ENCODE data around the gene ATP13A2.

Gene ATP13A2, protein sequence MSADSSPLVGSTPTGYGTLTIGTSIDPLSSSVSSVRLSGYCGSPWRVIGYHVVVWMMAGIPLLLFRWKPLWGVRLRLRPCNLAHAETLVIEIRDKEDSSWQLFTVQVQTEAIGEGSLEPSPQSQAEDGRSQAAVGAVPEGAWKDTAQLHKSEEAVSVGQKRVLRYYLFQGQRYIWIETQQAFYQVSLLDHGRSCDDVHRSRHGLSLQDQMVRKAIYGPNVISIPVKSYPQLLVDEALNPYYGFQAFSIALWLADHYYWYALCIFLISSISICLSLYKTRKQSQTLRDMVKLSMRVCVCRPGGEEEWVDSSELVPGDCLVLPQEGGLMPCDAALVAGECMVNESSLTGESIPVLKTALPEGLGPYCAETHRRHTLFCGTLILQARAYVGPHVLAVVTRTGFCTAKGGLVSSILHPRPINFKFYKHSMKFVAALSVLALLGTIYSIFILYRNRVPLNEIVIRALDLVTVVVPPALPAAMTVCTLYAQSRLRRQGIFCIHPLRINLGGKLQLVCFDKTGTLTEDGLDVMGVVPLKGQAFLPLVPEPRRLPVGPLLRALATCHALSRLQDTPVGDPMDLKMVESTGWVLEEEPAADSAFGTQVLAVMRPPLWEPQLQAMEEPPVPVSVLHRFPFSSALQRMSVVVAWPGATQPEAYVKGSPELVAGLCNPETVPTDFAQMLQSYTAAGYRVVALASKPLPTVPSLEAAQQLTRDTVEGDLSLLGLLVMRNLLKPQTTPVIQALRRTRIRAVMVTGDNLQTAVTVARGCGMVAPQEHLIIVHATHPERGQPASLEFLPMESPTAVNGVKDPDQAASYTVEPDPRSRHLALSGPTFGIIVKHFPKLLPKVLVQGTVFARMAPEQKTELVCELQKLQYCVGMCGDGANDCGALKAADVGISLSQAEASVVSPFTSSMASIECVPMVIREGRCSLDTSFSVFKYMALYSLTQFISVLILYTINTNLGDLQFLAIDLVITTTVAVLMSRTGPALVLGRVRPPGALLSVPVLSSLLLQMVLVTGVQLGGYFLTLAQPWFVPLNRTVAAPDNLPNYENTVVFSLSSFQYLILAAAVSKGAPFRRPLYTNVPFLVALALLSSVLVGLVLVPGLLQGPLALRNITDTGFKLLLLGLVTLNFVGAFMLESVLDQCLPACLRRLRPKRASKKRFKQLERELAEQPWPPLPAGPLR

GRCh38 chr1:17011439-17012307 lies at the start of gene ATP13A2:
ATP13A2 (minus strand) TSS chr1:17011928; CDS start chr1:17011738, 190 bp downstream.
- DNase-seq: peak; percentile 81

GRCh38 chr1:17061486-17061885 lies 49.8 kb upstream of the ATP13A2 start:
- no peak for DNase-seq

GRCh38 chr1:17060306-17060749 lies 48.6 kb upstream of the ATP13A2 start:
- DNase-seq: no peak

GRCh38 chr1:17059391-17060305 lies 47.9 kb upstream of the ATP13A2 start:
- peak; percentile 69 for DNase-seq

DNA sequence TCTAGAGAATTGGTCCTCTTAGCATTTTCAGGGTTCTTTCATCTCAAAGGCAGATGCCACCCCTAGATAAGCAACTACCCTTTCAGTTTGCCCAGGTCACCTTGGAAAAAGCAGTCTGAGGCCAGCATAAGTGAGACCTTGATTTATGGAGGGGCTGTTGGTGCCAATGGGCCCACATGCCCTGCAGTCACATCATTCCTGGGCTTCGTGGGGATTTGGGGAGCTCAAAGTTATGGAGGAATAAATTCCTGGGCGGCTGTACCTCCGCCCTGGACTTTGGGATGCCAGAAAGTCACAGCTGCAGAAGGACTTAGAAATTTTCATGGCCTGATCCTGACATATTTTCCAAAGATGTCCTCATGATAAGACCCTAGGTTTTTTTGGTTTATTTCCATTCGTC lies 44.8 kb upstream of the ATP13A2 start:
- no peak for DNase-seq

- no peak for DNase-seq
These were observed 44.1 kb upstream of the ATP13A2 start for GRCh38 chr1:17055801-17056200.

DNA sequence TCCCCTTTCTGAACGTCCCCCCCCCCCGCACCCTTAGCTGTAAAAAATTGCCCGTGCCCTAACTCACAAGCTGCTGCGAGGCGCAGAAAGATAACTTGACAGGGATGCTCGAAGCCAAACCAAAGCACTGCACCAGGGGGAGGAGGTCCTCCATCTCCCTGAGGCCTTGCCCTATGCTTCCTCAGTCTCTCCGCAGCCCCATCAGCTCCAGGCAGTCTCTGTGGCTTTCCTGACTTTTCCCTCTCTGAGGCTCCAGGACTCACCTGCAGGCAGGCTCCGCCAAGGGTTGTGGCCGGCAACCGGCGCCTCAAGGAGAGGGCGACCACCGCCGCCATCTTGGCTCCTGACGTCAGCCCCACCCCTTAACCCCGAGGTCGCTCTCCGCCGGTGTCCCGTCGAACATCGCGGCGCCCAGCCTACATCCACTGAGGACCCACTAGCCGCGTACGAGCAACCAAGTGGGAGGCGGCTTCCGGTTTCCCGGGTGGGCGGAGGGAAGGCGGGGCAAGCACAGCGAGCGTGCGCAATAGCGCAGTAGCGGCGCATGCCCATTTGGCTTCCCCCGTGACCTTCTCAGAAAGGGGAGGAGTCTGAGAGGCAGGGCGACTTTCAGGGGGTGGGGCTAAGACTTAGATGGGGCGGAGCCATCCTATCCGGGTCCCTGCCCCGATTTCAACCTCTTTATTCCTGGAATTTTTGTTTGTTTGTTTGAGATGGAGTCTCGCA lies 42.1 kb upstream of the ATP13A2 start, which contains the start of gene SDHB:
Gene SDHB (minus strand): TSS at position 348 of the 726 bp plus-strand sequence. CDS start 13 bp downstream, at position 335.
- peak; percentile 99 for DNase-seq

DNA sequence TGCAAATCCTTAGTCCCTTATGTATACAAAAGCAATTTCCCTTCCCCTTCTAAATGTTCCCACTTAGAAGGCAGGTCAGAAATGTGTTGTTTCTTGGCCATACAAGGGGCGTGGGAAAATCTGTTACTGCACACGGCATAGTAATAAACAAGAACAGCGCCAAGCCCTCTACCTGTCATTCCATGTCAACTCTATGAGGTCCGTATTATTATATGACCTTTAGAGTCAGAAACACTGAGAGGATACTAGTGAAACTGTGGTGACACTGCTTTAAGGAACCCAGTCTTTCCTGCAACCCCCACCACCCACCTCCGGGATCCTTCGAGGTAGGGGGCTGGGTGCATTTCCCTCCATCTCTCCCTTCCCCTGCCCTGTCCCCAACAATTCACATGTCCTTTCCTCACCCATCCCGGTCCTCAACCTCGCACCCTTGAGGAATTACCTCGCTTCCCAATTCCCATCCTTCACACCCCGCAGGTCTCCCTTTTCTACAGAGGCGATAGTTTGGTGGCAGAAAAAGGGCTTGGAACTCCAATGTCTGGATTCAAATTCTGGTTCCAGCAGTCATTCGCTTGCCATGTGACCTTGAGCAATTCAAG lies 41.5 kb upstream of the ATP13A2 start:
- DNase-seq: no peak

GRCh38 chr1:17052641-17053040 lies 40.9 kb upstream of the ATP13A2 start:
- DNase-seq: no peak

- DNase-seq: no peak
These were observed 40.3 kb upstream of the ATP13A2 start for GRCh38 chr1:17052038-17052437.

DNA sequence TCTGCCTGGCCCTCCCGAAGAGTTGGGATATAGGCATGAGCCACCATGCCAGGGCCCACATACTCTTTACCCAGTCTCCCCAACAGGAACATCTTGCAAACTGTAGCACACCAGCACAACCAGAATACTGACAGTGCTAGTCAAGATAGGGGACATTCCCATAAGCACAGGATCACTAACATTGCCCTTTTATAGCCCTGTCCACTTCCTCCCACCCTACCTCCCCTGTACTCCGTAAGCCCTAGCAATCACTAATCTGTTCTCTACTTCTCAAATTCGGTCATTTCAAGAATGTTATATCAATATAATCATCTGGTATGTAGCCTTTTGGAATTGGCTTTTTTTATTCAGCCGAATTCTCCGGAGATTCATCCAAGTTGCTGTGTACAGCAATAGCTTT lies 36.2 kb upstream of the ATP13A2 start:
- DNase-seq: no peak

DNA sequence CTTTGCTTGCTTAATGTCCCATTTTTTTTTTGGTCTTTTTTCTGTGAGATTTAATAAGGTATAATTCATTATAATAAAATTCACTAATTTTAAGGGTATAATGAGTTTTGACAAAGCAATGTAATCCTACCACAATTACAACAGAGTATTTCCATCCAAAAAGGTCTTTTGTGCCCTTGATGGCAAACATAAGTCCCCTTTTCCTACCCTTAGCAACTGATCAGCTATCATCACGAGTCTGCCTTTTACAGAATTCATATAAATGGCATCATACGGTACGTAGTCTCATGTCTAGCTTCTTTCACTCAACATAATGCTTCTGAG lies 34.6 kb upstream of the ATP13A2 start:
- DNase-seq: no peak

DNA sequence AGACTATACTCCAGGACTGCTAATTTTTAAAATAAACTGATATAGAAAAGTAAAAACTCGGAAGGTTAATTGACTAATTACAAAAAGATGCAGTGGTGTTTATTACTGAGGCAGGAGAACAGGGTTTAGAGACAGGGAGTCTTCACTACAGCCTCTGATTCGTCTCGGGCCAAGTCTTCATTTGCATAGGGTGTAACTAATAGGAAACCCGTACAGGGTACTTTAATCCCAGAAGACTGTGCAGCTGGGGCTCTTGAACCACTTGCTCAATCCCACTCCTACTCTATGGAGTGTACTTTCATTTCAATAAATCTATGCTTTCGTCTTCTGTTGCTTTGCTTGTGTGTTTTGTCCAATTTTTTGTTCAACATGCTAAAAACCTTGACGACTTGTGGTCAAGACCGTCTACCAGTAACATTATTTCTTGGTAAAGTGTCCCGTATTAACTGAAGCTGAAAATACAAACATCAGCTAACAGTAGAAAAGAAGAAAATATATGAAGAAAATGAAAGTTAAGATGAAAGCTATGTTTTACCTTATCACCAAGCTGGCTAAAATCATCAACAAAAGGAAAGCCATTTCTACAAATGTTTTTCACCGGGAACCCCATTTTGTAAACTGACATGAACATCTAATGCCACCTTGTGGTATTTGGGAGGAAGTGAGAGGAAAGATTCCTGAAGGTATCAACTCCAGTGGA lies 34.1 kb upstream of the ATP13A2 start:
- peak; percentile 54 for DNase-seq

- no peak for DNase-seq
These were observed 33.4 kb upstream of the ATP13A2 start for GRCh38 chr1:17045150-17045549.

GRCh38 chr1:17043676-17044075 lies 31.9 kb upstream of the ATP13A2 start:
- DNase-seq: no peak

- no peak for DNase-seq
These were observed 28.4 kb upstream of the ATP13A2 start for GRCh38 chr1:17040135-17040534.

DNA sequence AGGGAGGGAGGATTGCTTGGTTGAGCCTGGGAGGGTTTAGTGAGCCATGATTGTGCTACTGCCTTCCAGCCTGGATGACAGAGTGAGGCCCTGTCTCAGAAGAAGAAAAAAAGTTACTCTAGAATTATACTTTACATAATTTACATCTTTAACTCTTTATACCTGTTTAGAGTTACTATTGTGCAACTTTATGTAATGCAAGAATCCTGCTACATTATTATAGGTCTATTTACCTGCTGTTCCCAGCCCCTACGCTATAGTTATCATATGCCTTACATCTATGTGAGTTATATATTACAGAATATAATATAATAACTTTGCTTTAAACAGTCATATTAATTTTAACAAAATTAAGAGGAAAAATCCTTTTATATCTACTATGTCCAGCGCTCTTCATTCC lies 27.8 kb upstream of the ATP13A2 start:
- DNase-seq: no peak

DNA sequence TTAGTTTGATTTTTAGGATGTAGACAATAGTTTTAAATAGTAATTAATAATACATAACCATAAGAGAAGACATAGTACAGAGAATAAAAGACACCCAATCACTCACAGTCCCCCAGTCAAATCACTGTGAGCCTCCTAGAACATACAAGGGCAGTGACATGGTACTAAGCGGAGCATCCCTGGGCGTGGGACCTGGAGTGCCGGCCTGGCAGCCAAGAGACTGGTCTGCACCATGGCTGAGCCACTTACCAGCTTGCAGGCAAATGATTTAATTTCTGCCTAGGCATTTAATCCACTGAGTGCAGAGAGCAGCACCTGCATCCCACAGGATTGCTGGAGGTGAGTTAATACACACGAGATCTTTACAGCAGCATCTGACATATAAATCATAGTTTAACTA lies 21.8 kb upstream of the ATP13A2 start:
- DNase-seq: no peak

DNA sequence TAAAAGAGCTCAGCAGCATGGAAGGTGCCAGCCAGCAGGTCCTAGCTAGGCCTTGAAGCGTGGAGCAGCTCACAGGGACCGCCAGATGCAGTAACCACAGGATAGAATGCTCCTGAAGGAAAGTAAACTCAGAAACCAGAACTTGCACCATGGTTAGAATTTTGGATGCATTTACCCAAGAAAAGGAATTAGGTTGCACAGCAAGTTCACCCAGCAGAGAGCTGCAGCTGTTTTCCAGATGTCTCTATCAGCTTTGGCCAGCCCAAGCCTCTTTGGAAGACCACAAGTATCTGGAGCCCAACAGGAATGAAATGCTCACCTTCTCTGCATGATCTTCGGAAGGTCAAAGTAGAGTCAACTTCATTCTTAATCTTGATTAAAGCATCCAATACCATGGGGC lies 21.0 kb upstream of the ATP13A2 start:
- DNase-seq: no peak

Data from NCI-H1092 treated with DMSO at 0.1 percent for 48 hours (cell line).